GM19328 (cell line): ENCODE data around the gene TRIP12.
"Not testable (repeated sequence)": the region's sequence is repeated elsewhere in the genome, so short reads cannot be mapped to it uniquely, and the experiment has no call there.

Experiments used
- ATAC-seq: cut with Tn5 transposase; IDR thresholded peaks from one replicate; pipeline ENCODE4 v1.9.1; 2021; ENCODE audit warnings: mild to moderate bottlenecking, moderate library complexity; ENCODE audit not compliant: unreplicated experiment

TRIP12 gene

DNA sequence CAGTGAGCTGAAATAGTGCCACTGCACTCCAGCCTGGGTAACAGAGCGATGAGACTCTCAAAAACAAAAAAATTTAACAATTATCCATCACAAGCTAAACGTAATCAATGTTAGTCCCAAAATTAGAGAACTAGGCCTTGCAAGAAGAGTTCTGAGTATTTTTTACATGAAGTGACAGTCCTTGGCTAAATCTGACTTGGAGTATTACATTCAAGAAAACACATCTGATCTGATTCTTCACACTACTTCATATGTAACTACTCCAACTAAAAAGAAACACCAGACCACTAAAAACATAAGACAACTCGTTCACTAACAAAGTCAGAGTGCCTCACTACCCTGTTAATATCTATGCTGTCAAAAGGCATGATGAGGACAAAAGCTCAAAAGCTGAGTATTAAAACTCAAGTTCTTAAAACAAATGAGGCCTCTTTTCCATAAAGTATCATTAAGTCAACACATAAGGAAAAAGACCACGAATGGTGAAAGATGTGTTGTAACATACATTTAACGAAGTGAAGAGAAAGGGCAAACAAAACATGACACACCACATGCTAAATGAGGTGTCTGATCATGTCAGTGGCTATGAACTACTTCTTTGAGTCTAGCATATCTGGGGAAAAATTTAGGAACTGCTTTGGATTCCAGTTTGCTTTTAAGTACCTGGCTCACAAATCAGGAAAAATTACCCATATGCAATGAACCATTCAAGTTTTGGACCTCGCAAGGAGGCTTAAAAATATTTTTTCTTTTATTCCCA lies 42.4 kb downstream of the TRIP12 start:
- no peak for ATAC-seq

GRCh38 chr2:229875549-229875948 lies 46.3 kb downstream of the TRIP12 start:
- ATAC-seq: no peak

DNA sequence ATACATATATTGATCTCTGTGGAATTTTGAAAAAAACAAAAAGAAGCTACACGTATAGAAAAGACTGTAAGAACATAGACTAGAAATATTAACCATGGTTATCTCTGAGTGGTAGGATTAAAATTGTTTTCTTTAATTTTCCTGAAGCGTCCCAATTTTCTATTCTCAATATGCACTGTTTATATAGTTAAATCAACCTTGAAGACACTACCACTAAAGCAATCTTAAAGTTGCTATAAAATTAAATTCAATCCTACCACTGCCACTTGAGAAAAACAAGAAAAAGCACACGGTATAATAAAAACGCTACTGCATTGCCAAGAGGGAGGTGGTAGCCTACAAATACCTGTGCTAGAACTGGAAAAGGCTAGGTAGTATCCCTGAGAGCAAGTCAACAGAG lies 47.2 kb downstream of the TRIP12 start:
- ATAC-seq: no peak

- ATAC-seq: no peak
Measured at GRCh38 chr2:229873123-229873581, 48.7 kb downstream of the TRIP12 start.

- no peak for ATAC-seq
Measured at GRCh38 chr2:229870903-229871656, 50.7 kb downstream of the TRIP12 start.

GRCh38 chr2:229869226-229869625 lies 52.6 kb downstream of the TRIP12 start:
- ATAC-seq: no peak

- no peak for ATAC-seq
Measured at GRCh38 chr2:229868794-229869193, 53.0 kb downstream of the TRIP12 start.

DNA sequence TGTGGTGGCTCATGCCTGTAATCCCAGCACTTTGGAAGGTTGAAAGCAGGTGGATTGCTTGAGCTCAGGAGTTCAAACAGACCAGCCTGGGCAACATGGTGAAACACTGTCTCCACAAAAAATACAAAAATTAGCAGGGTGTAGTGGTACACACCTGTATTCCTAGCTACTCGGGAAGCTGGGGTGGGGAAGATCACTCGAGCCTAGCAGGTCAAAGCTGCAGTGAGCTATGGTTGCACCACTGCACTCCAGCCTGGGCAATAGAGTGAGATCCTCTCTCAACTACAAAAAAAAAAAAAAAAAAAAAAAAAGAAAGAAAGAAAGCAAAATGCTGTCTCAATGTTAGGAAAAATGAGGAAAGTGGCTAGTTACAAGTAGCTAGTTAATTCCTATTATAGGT lies 56.8 kb downstream of the TRIP12 start:
- no peak for ATAC-seq

GRCh38 chr2:229861431-229861830 lies 60.4 kb downstream of the TRIP12 start:
- no peak for ATAC-seq

DNA sequence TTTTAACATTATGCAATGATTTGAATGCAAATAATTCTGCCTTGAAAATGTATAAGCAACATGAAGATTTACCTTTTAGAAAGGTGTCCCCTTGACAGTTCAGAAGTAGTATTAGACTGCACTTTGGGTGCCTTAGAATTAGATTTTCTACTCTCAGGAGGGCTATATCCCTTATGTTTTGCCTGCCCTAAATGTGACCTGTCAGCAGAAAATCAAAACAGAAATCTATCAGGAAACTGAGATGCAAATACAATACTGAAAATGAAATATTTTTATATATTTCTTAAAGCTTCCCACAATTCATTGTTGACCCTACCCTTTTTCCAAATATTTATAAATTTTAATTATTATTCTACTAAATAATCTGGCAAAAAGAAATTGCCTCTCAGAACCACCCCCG lies 61.5 kb downstream of the TRIP12 start:
- ATAC-seq: no peak

DNA sequence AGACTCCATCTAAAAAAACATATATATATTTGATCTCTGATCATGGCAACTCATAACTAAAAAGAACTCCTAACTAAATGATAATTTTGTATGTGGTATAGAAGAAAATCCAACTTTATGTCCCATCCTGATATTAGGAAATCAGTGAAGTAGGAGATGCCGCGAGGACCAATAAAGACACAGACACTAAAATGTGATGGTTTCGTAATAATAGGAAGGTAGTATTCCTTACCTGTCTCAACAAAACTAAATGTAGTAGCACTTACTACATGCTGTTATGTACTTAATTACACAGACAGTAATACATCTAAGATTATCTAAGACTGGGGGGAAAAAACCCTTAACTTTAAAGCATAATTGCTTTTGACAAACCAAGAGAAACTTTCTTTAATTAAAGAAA lies 63.5 kb downstream of the TRIP12 start:
- no peak for ATAC-seq

GRCh38 chr2:229857634-229858033 lies 64.2 kb downstream of the TRIP12 start:
- no peak for ATAC-seq

DNA sequence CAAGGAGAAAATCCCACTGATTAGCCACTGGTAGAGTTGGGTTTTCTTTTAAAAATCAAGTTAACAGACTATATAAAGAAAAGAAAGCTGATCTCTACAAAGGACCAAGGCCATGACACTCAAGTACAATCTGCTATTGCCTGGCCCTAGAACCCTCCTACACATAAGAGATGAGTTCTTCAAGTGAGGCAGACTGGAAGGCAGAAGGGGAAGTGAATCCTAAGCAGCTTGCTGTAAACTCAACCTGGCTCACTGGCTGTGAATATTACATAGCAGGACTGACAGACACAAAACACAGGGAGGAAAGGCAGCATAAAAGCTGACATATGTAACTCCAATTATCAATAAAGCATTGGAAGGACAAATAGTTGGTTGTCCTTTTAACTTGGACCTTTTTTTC lies 65.4 kb downstream of the TRIP12 start:
- ATAC-seq: peak; percentile 95

- ATAC-seq: no peak
Measured at GRCh38 chr2:229855116-229855515, 66.7 kb downstream of the TRIP12 start.

DNA sequence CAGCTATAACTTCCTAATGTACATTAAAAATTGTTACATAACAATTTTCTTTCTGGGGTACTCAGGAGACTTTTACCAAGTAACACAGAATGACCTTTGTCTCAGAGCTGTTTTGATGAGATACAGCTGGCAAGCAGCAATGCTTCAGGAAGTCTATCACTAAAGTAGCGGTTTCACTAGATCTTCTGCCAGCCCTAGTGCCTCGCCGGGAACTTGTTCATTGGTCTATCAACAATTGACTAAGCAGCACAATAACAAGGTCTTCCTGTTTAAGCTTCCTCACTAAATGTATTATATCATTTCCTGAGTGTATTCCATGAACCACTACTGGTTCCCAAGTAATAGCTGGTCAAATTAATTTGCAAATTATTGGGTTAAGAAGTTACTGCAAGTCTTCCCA lies 69.2 kb downstream of the TRIP12 start:
- no peak for ATAC-seq

GRCh38 chr2:229851870-229852269 lies 69.9 kb downstream of the TRIP12 start:
- no peak for ATAC-seq

- ATAC-seq: not testable (repeated sequence)
Measured at GRCh38 chr2:229850355-229851275, 71.2 kb downstream of the TRIP12 start.

- ATAC-seq: no peak
Measured at GRCh38 chr2:229849073-229849472, 72.7 kb downstream of the TRIP12 start.

GRCh38 chr2:229843613-229844012 lies 78.2 kb downstream of the TRIP12 start:
- no peak for ATAC-seq

DNA sequence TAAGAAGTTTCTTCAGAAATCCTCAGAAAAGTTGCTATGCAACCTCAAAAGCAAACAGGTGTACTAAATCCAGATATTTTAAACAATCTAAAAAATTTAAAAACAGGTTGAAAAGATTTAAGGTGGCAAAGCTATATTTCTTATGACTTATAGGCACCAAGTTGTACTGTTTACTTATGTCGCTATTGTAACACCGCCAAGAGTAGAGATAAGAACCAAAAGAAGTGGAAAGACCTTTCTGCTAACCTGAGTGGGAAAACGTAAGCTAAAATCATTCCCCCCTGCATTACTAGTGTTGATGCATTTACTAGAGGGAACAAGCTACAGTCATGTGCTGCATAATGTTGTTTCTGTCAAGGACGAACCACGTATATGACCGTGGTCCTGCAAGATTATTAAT lies 83.1 kb downstream of the TRIP12 start:
- no peak for ATAC-seq

DNA sequence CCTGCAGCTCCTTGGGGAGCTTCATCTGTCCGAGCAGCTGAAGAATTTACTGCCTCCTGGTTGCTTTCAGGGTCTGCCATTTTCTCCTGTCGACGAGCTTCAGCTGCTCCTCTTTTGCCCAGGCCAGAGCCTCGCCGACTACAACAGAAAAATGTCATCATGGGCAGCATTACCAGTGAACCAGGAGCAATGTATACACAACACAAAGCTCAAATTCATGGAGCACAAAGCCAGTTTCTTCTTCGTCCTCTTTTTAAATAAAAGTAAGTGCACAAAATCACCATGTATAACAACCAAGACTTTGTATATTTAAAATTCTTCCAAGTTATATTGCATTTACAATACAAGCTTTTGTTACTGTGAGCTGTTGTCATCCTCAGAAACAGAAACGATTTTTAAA lies 85.0 kb downstream of the TRIP12 start:
- ATAC-seq: no peak
